GM19455 (cell line): Measurements from ENCODE around the gene CEACAM16.
"Not testable (repeated sequence)": the region's sequence is repeated elsewhere in the genome, so short reads cannot be mapped to it uniquely, and the experiment has no call there.

Experiments used
- ATAC-seq: cut with Tn5 transposase; IDR thresholded peaks from one replicate; pipeline ENCODE4 v1.9.1; 2021; ENCODE audit not compliant: unreplicated experiment

CEACAM16 gene

GRCh38 chr19:44675521-44675920, 23.4 kb upstream of the CEACAM16 start:
- no peak for ATAC-seq

DNA sequence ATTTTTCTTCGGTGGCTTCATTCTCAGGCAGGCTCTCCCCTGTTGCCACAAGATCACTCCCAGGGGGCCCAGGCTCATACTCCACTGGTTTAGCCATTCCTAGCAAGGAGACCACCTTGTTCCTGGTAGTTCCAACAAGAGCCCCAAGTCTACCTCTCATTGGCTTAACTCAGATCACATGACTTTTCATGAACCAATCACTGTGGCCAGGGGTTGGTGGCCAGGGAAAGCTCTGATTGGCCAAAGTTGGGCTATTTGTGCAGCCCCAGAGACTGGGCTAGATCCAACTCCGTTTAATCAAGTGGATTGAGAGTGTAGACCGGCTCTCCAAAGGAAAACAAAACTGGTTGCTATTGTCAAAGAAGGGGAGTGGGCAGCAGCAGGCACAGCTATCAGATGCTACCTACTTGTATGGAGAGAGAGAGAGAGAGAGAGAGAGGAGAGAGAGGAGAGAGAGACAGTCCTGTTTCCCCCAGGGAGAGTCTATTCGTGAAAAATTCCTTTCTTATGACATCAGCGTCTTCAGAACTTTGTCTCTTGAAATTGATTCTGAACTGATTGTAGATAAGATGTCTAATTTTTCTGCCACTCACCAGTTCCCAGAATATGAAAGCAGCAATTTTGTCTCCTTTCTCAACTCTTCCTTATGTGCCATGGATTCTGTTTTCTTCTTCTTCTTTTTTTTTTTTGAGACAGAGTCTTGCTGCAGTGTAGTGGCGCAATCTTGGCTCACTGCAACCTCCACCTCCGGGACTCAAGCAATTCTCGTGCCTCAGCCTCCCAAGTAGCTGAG, 21.7 kb upstream of the CEACAM16 start:
- no peak for ATAC-seq

DNA sequence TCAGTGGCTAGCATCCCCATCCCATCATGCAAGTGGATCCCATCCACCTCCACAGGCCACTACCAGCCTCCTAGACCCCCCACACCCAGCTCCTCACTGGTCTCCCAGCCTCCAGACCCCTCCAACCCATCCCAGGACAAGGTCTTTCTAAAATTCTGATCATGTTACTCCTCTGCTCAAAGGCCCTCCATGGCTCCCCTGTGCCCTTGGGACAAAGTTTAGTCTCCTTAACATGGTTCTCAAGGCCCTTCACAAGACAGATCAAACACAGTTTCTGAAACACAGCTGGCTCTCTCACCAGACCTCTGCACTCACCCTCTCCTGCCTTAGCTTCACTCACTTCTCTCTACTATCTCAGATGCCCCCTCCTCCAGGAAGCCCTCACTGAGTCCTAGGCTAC, 18.4 kb upstream of the CEACAM16 start:
- no peak for ATAC-seq

- no peak for ATAC-seq
Observed at GRCh38 chr19:44681992-44682790, 16.8 kb upstream of the CEACAM16 start.

DNA sequence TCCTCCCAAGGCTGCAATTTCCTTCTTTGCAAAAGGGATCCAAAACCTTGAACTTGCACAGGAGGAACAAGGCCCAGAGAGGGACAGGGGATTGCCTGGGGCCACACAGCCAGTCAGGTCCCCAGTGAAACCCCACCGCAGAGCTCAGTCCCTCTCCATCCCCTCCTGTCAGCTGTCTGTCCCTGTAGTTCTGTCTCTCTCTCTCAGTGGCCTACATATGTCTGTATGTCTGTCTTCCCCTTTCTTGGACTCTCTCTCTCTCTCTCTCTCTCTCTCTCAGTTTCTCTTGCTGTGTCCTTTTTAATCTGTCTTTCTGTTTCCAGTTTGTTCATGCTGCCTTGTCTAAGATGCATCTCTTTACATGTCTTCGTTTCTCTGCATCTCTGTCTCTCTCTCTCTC, 16.1 kb upstream of the CEACAM16 start:
- no peak for ATAC-seq

DNA sequence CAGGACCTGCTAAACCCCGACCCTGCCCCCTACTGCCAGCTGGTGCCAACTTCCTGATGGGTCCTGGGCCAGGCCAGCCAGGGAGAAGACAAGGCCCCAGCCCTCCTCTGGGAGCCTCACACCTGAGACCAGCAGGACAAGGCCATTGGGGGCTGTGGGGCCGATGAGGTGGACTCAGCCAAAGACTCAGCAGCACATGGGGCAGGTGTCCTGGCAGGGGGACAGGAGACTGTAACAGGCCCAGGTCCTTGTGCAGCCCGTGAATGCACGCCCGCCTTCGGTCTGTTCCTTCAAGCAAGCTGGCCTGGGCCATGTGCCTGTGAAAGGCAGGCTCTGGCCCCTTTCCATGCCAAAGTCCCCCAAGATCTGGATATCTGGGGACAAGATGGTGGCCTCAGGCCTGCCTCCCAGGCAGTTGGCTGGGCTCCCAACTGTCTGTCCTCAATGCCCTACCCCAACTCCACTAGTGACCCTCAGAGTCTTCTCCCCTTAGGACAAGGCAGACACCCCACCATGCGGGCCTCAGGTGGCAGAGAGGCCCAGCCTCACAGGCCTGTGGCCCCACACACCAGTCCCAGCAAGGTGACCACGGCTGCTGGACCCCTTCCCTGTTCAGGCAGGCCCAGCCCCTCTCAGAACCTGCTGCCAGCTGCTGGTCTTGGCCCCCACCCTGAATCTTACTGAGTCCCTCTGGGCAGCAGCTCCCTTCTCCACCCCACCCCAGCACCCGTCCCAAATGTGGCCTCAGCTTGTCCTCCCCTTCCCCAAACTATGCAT, 15.3 kb upstream of the CEACAM16 start:
- no peak for ATAC-seq

- not testable (repeated sequence) for ATAC-seq
Observed at GRCh38 chr19:44684396-44684795, 14.6 kb upstream of the CEACAM16 start.

GRCh38 chr19:44684892-44685863, 13.8 kb upstream of the CEACAM16 start:
- no peak for ATAC-seq

GRCh38 chr19:44685877-44686276, 13.1 kb upstream of the CEACAM16 start:
- ATAC-seq: no peak

DNA sequence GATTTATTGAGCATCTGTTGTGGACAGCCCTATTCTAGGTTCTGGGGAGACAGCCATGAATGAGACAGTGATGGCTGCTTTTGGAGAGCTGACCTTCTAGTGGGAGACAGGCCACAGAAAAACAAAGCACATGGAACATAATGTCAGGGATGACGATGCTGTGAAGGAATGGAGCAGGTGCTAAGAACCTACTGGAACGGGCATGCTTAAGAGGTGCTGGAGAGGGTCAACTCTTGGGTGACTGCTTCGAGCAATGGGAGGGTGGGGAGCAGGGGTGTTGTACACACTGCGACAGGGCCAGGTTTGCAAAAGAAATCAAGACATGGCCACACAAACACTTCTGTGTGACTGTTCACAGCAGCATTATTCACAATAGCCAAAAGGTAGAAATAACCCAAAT, 12.1 kb upstream of the CEACAM16 start:
- no peak for ATAC-seq

DNA sequence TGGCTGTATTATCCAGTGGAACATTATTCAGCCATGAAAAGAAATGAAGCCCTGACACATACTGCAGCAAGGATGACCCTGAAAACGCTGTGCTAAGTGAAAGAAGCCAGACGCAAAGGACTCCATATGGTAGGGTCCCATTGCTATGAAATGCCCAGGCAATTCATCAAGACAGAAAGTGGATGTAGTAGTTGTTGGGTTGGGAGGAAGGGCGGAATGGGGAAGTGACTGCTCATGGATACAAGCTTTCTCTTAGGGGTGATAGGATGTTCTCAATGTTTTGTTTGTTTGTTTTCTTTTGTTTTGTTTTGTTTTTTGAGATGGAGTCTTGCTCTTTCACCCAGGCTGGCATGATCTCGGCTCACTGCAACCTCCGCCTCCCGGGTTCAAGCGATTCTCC, 11.1 kb upstream of the CEACAM16 start:
- ATAC-seq: no peak

GRCh38 chr19:44689290-44690130, 9.4 kb upstream of the CEACAM16 start:
- no peak for ATAC-seq

- no peak for ATAC-seq
Observed at GRCh38 chr19:44690131-44690440, 8.9 kb upstream of the CEACAM16 start.

GRCh38 chr19:44692379-44692721, 6.6 kb upstream of the CEACAM16 start:
- ATAC-seq: no peak

DNA sequence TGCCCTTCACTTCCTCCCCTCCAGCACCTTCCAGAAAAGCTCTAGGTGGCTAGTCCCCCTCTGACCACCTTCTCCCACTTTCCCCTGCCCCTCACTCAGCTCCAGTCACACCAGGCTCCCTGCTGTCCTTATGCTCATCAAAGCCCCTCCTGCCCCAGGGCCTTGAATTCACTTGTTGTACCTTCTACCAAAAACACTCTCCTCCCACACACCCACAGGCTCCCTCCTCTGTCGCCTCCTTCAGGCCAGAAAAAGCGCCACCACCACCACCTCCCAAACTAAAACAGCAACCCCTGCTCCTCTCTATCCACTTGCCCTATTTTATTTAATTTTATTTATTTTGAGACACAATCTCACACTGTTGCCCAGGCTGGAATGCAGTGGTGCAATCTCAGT, 4.8 kb upstream of the CEACAM16 start:
- ATAC-seq: no peak

- no peak for ATAC-seq
Observed at GRCh38 chr19:44696939-44697669, 1.8 kb upstream of the CEACAM16 start.

DNA sequence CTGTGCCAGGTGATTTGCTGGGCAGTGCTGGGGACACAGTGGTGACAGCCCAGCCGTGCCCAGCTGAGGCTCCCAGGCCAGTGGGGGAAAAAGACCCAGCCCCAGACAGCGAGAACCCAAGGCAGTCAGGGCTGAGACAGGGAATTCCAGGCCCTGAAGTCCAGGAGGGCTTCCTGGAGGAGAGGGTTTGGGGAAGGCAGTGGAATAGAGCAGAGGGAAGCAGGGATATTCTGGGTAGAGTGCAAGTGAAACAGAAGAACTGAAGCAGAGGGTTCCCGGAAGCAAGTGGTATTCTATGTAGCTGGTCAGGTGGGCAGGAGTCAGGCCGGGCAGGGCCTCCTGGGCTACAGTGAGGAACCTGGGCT, 1.3 kb upstream of the CEACAM16 start:
- no peak for ATAC-seq

GRCh38 chr19:44700547-44700946, 1.6 kb downstream of the CEACAM16 start:
- no peak for ATAC-seq

DNA sequence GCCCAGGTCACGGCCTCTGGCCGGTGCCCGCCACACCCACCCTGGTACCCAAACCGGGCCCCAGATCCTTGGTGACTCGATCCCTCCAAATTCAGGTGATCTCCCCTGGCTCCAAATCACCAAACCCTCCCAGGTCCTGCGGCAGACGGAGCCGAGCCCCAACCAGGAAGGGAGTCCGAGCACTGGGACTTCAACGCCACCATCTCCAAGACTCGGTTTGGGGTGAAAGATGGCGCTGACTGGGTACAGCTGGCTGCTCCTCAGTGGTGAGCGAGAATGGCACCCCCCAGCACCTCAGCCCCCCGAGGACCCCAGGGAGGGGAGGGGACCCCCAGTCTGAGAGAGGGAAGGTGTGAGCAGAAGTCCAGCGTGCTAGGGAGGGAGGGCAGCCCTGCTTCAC, 2.3 kb downstream of the CEACAM16 start:
- no peak for ATAC-seq
